Gastroesophageal sphincter (tissue), 4 donors: Measurements from ENCODE around the gene TPM1. TPM values are rescaled to one million over a fixed set of nuclear protein-coding genes. Genes with fewer than 3 reads are reported as not detected.

Source experiments
- ATAC-seq: fragments of 150-250 bp; one replicate; pipeline ENCODE4 v1.9.1; 2016; ENCODE audit warnings: mild to moderate bottlenecking, moderate library complexity
- H3K27ac ChIP-seq, 4 donors: fragments of 200-600 bp; sonication (generic) in 3 of 4; 1 replicate in 3 of 4; 2 replicates in 1 of 4; pipeline ENCODE4 v1.5.1; 2016 to 2019
- H3K27me3 ChIP-seq: fragments of 200-600 bp; sonication (generic); one replicate; pipeline ENCODE4 v1.5.1; 2019
- H3K36me3 ChIP-seq, 2 donors: fragments of 200-600 bp; sonication (generic); one replicate each; pipeline ENCODE4 v1.5.1; 2019; ENCODE audit warnings: control low read depth in 1 of 2
- H3K4me1 ChIP-seq, 3 donors: fragments of 200-600 bp; sonication (generic); 1 replicate in 2 of 3; 2 replicates in 1 of 3; pipeline ENCODE4 v1.5.1; 2016 to 2019; ENCODE audit warnings: control low read depth in 2 of 3
- H3K4me3 ChIP-seq, 2 donors: fragments of 200-600 bp; sonication (generic); one replicate each; pipeline ENCODE4 v1.5.1; 2019; ENCODE audit warnings: mild to moderate bottlenecking in 1 of 2, moderate library complexity in 1 of 2
- H3K9me3 ChIP-seq, 3 donors: fragments of 200-600 bp; sonication (generic); one replicate each; pipeline ENCODE4 v1.5.1; 2017 to 2019; ENCODE audit warnings: control low read depth in 2 of 3
- EP300 ChIP-seq: sonication (generic); formaldehyde crosslinking; IDR thresholded peaks from one replicate; pipeline ENCODE4 v1.6.1; 2017; ENCODE audit warnings: antibody characterized with exemption, mild to moderate bottlenecking
- POLR2A ChIP-seq, 2 donors: fragments of 450-650 bp; IDR thresholded peaks; one replicate each; pipeline ENCODE4 v1.6.1; 2017; ENCODE audit warnings: antibody characterized with exemption in 2 of 2, mild to moderate bottlenecking in 2 of 2, moderate library complexity in 1 of 2
- POLR2AphosphoS5 ChIP-seq: sonication (generic); formaldehyde crosslinking; IDR thresholded peaks from one replicate; pipeline ENCODE4 v1.6.1; 2017; ENCODE audit warnings: antibody characterized with exemption
- WGBS, 2 donors: methylation state at CpG; one replicate each; pipeline ENCODE4 v1.1.5; 2018; ENCODE audit warnings: low coverage in 1 of 2; 5-methylcytosine and 5-hydroxymethylcytosine counted together
- total RNA-seq, 4 donors: library from RNA; depleted of rRNA; stranded (reverse); fragments of >200 nt; gene quantifications; one replicate each; pipeline ENCODE4 v1.1.0, GENCODE V29; 2016
- TF ChIP-seq, protein P1 (sequence below), 4 experiments: fragments of 200-600 bp in 2 of 4; fragments of 450-650 bp in 2 of 4; sonication (generic) in 1 of 4; IDR thresholded peaks; one replicate each; pipeline ENCODE4 v1.5.1; 2017 to 2019; ENCODE audit warnings: antibody characterized with exemption in 4 of 4, mild to moderate bottlenecking in 2 of 4, moderate library complexity in 2 of 4

TPM1 gene
- total RNA-seq, 4 donors from 2014 or later, result 3,599 to 7,152 (median 6,397) TPM

GRCh38 chr15:63040509-63040908 lies 2.0 kb upstream of the TPM1 start:
- peaks cover 3 to 11% of the 10 kb centered on the region in 2 donors for H3K36me3 ChIP-seq
- H3K27ac ChIP-seq, result peak overlapping the region; percentile 96 to 99 (median 98)
- peaks cover 0 to 46% (median 0%) of the 10 kb centered on the region in 3 donors for H3K4me1 ChIP-seq
- WGBS, 2 donors, result 57 to 73% methylated on average over 6 of the region's 6 CpGs
- no peak for ATAC-seq
- H3K27me3 ChIP-seq, result peaks cover 9% of the 10 kb centered on the region
- H3K9me3 ChIP-seq, result no peaks in the 10 kb centered on the region
- no peak overlapping the region for H3K4me3 ChIP-seq
- TF ChIP-seq EP300, result no peak
- TF ChIP-seq POLR2A (IDR thresholded peaks at IDR 0.05), result no peak
- no peak for TF ChIP-seq POLR2AphosphoS5
- TF ChIP-seq, protein P1, sequence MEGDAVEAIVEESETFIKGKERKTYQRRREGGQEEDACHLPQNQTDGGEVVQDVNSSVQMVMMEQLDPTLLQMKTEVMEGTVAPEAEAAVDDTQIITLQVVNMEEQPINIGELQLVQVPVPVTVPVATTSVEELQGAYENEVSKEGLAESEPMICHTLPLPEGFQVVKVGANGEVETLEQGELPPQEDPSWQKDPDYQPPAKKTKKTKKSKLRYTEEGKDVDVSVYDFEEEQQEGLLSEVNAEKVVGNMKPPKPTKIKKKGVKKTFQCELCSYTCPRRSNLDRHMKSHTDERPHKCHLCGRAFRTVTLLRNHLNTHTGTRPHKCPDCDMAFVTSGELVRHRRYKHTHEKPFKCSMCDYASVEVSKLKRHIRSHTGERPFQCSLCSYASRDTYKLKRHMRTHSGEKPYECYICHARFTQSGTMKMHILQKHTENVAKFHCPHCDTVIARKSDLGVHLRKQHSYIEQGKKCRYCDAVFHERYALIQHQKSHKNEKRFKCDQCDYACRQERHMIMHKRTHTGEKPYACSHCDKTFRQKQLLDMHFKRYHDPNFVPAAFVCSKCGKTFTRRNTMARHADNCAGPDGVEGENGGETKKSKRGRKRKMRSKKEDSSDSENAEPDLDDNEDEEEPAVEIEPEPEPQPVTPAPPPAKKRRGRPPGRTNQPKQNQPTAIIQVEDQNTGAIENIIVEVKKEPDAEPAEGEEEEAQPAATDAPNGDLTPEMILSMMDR (IDR thresholded peaks at IDR 0.05), result no peak

- Histone ChIP-seq H3K4me3 (peak overlapping the region; percentile 83 to 95), H3K36me3 (peaks cover 3 to 15% of the 10 kb centered on the region in 2 donors), H3K4me1 (peaks cover 0 to 50% (median 0%) of the 10 kb centered on the region in 3 donors), H3K27me3 (peaks cover 9% of the 10 kb centered on the region), H3K27ac (peak overlapping the region; percentile 96 to 99 (median 98)), H3K9me3 (no peaks in the 10 kb centered on the region)
- no peak for ATAC-seq
- 30% methylated on average over 5 of the region's 6 CpGs; no CpG with 5 or more reads in 1 of the 2 donors for WGBS, 2 donors
- TF ChIP-seq POLR2A (IDR thresholded peaks at IDR 0.05) (no peak), POLR2AphosphoS5 (peak; percentile 78)
Observed at GRCh38 chr15:63040954-63041353, 1.6 kb upstream of the TPM1 start.

DNA sequence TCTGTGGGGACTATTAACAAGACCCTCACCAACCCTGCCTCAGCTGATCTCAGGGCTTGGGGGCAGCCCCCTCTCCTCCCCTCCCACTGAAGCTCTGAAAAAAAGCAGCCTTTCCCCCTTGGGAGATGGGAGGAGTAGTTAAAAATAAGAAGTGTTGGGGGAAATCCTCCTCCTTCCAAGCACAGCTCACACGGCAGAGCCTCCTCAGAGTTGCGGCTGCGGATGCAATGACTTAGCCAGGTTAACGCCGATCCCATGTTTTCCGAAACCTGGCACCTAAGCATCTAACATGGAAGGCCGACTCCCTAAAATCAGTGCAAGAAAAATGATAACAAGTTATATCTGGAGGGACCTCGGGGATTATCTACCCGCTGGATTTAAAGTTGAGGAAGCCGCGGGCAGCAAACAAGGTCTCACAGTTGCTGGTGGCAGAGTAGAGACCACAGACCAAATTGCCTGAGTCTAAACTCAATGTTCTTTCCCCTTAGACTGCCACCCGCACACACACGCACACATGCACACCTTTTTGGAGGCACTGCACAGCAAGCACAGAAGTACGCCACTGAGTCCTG lies 1.1 kb upstream of the TPM1 start:
- 40 to 43% methylated on average over 1 to 7 of the region's 14 CpGs for WGBS, 2 donors
- H3K4me1 ChIP-seq, result peaks cover 0 to 50% (median 0%) of the 10 kb centered on the region in 3 donors
- no peak for ATAC-seq
- H3K4me3 ChIP-seq, result peak overlapping the region; percentile 83 to 95
- peaks cover 9% of the 10 kb centered on the region for H3K27me3 ChIP-seq
- no peak for TF ChIP-seq POLR2A (IDR thresholded peaks at IDR 0.05)
- TF ChIP-seq, protein P1 (IDR thresholded peaks at IDR 0.05), result no peak
- peak; percentile 46 for TF ChIP-seq POLR2AphosphoS5
- no peaks in the 10 kb centered on the region for H3K9me3 ChIP-seq
- H3K36me3 ChIP-seq, result peaks cover 3 to 16% of the 10 kb centered on the region in 2 donors
- peak overlapping the region; percentile 96 to 99 (median 98) for H3K27ac ChIP-seq

DNA sequence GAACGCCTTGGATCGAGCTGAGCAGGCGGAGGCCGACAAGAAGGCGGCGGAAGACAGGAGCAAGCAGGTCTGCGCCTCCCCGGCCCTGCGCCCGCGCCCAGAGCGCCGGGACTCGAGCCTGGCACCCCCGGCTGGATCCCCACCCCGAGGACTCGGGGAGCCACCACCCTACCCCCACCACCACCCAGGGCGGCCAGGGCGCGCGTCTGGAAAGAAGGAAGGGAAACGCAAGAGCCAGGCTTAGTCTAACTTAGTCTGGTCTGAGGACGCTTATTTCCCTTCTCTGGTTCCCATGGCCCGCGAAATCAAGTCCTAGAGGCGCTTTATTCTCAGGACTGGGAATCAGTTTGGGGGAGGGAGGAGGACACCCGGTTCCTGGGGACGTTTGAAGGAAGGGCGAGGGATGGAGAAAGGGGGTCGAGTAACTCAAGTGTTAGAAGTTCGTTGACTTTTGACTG lies 359 bp downstream of the TPM1 start:
- no peak for TF ChIP-seq EP300
- TF ChIP-seq POLR2AphosphoS5, result no peak
- no peak for TF ChIP-seq POLR2A (IDR thresholded peaks at IDR 0.05)
- TF ChIP-seq, protein P1 (IDR thresholded peaks at IDR 0.05), result no peak
- H3K4me3 ChIP-seq, result peak overlapping the region; percentile 83 to 95
- H3K9me3 ChIP-seq, result no peaks in the 10 kb centered on the region
- 2% methylated on average over 9 of the region's 31 CpGs; no CpG with 5 or more reads in 1 of the 2 donors for WGBS, 2 donors
- H3K27ac ChIP-seq, result peak overlapping the region; percentile 96 to 98 (median 98)
- H3K27me3 ChIP-seq, result peaks cover 9% of the 10 kb centered on the region
- H3K36me3 ChIP-seq, result peaks cover 3 to 29% of the 10 kb centered on the region in 2 donors
- peaks cover 0 to 61% (median 0%) of the 10 kb centered on the region in 3 donors for H3K4me1 ChIP-seq
- ATAC-seq, result peak; percentile 8

- WGBS, 2 donors, result 0% methylated on average over 10 of the region's 54 CpGs; no CpG with 5 or more reads in 1 of the 2 donors
- Histone ChIP-seq H3K27ac (peak overlapping the region; percentile 96 to 98 (median 98)), H3K4me3 (peak overlapping the region; percentile 83 to 95), H3K36me3 (peaks cover 3 to 32% of the 10 kb centered on the region in 2 donors), H3K4me1 (peaks cover 0 to 61% (median 0%) of the 10 kb centered on the region in 3 donors), H3K27me3 (peaks cover 9% of the 10 kb centered on the region), H3K9me3 (no peaks in the 10 kb centered on the region)
- ATAC-seq, result no peak
- TF ChIP-seq POLR2AphosphoS5 (peak; percentile 72), POLR2A (IDR thresholded peaks at IDR 0.05) (peak; percentile 60 to 64), EP300 (no peak)
- TF ChIP-seq, protein P1 (IDR thresholded peaks at IDR 0.05), result peak in 1 of 4 experiments; percentile 1
Observed at GRCh38 chr15:63043335-63044076, 959 bp downstream of the TPM1 start.
